ENCODE data around the gene LRBA. TPM values are rescaled to one million over a fixed set of nuclear protein-coding genes. Genes with fewer than 3 reads are reported as not detected.

The LRBA gene
- total RNA-seq, 1 experiment from 2014 or later, result 69.1 TPM

GRCh38 chr4:150541681-150542080 is 473.4 kb downstream of the LRBA start:
- Mint-ChIP-seq H3K27ac (no peak overlapping the region), H3K27me3 (ENCODE audit: low read depth) (no peaks in the 10 kb centered on the region), H3K36me3 (no peaks in the 10 kb centered on the region), H3K9me3 (no peaks in the 10 kb centered on the region), H3K4me3 (no peak overlapping the region), H3K4me1 (peaks cover 31% of the 10 kb centered on the region)
- DNase-seq (ENCODE audit: low spot score) (no peak), ATAC-seq (no peak)
- ChIA-PET CTCF (interaction anchor here (1.2 kb wide), 1 partner anchor 52 kb away, joined by 3 read pairs; no protein-coding TSS in a partner anchor), POLR2A (no interaction called here)
- TF ChIP-seq ZNF138 (CRISPR knock-in tag; conservative IDR thresholded peaks at IDR 0.05) (no peak), ZNF121 (CRISPR knock-in tag; IDR thresholded peaks at IDR 0.05) (no peak), ZNF219 (CRISPR knock-in tag; IDR thresholded peaks at IDR 0.05; ENCODE audit: borderline replicate concordance) (no peak), PREB (CRISPR knock-in tag; IDR thresholded peaks at IDR 0.05; ENCODE audit: borderline replicate concordance) (no peak), JUN (CRISPR knock-in tag; IDR thresholded peaks at IDR 0.05) (no peak), FOXP1 (CRISPR knock-in tag; IDR thresholded peaks at IDR 0.05; ENCODE audit: borderline replicate concordance) (no peak)

GRCh38 chr4:150540959-150541360 is 474.1 kb downstream of the LRBA start:
- DNase-seq (ENCODE audit: low spot score), result no peak
- TF ChIP-seq SOX15 (CRISPR knock-in tag; IDR thresholded peaks at IDR 0.05), result no peak
- no peak for TF ChIP-seq OVOL2 (CRISPR knock-in tag; IDR thresholded peaks at IDR 0.05; ENCODE audit: borderline replicate concordance)
- no peak for TF ChIP-seq ZNF532 (CRISPR knock-in tag; IDR thresholded peaks at IDR 0.05; ENCODE audit: borderline replicate concordance)
- TF ChIP-seq FOXJ3 (CRISPR knock-in tag; IDR thresholded peaks at IDR 0.05; ENCODE audit: borderline replicate concordance), result no peak
- no peak for TF ChIP-seq E2F5 (CRISPR knock-in tag; IDR thresholded peaks at IDR 0.05)
- no peak for TF ChIP-seq CREB1 (CRISPR knock-in tag; IDR thresholded peaks at IDR 0.05)
- TF ChIP-seq ATF2 (CRISPR knock-in tag; IDR thresholded peaks at IDR 0.05; ENCODE audit: borderline replicate concordance, low read depth), result no peak
- no peak for TF ChIP-seq ZMAT4 (CRISPR knock-in tag; IDR thresholded peaks at IDR 0.05)
- no peak for TF ChIP-seq PRDM15 (CRISPR knock-in tag; IDR thresholded peaks at IDR 0.05)
- TF ChIP-seq ATF1 (CRISPR knock-in tag; IDR thresholded peaks at IDR 0.05), result no peak
- TF ChIP-seq E2F4 (CRISPR knock-in tag; IDR thresholded peaks at IDR 0.05; ENCODE audit: borderline replicate concordance, low read depth), result no peak
- TF ChIP-seq IRF1 (CRISPR knock-in tag; IDR thresholded peaks at IDR 0.05), result no peak
- no peak for TF ChIP-seq TCF7 (CRISPR knock-in tag; IDR thresholded peaks at IDR 0.05; ENCODE audit: low read depth)
- H3K4me1 Mint-ChIP-seq, result peaks cover 31% of the 10 kb centered on the region
- no peaks in the 10 kb centered on the region for H3K9me3 Mint-ChIP-seq
- CTCF ChIA-PET, result interaction anchor here (1.2 kb wide), 1 partner anchor 53 kb away, joined by 3 read pairs; no protein-coding TSS in a partner anchor
- H3K4me3 Mint-ChIP-seq, result no peak overlapping the region
- ATAC-seq, result peak; percentile 61; the same call in 1 of the 2 replicates
- H3K36me3 Mint-ChIP-seq, result no peaks in the 10 kb centered on the region
- POLR2A ChIA-PET, result no interaction called here
- peak overlapping the region; percentile 43 for H3K27ac Mint-ChIP-seq
- H3K27me3 Mint-ChIP-seq (ENCODE audit: low read depth), result no peaks in the 10 kb centered on the region
